K562 (cell line): ENCODE data around the gene ATP8B4. TPM values are rescaled to one million over a fixed set of nuclear protein-coding genes. Genes with fewer than 3 reads are reported as not detected.

Experiments
- CEBPG ChIP-seq, 3 experiments: fragments of 200-800 bp in 1 of 3; sonication (Bioruptor generic) in 1 of 3; sonication (generic) in 1 of 3; formaldehyde crosslinking in 1 of 3; IDR thresholded peaks in 2 of 3; conservative IDR thresholded peaks in 1 of 3; 2 replicates each; pipeline versions ENCODE4 v1.6.1 to v1.8.0; 2016 to 2022; ENCODE audit warnings: missing compliant biosample characterization in 2 of 3, missing genetic modification characterization in 2 of 3, mild to moderate bottlenecking in 1 of 3, missing genetic modification reagents in 1 of 3
- CHD2 ChIP-seq: IDR thresholded peaks from 2 replicates; pipeline ENCODE4 v1.6.1; 2011; ENCODE audit warnings: low read depth, low read length
- CXXC5 ChIP-seq: fragments of 250-450 bp; sonication (Bioruptor Pico); IDR thresholded peaks from 2 replicates; pipeline ENCODE4 v1.8.0; 2022; ENCODE audit warnings: inconsistent platforms, mild to moderate bottlenecking, moderate library complexity
- ELF4 ChIP-seq: fragments of 450-650 bp; formaldehyde crosslinking; IDR thresholded peaks from 2 replicates; pipeline ENCODE4 v1.4.0; 2022; ENCODE audit warnings: missing genetic modification characterization
- FOXP4 ChIP-seq: sonication (generic); formaldehyde crosslinking; IDR thresholded peaks from 2 replicates; pipeline ENCODE4 v1.8.0; 2022; ENCODE audit warnings: mild to moderate bottlenecking, missing genetic modification reagents, borderline replicate concordance
- HCFC1 ChIP-seq: IDR thresholded peaks from 2 replicates; pipeline ENCODE4 v1.6.1; 2012; ENCODE audit warnings: low read depth, low read length, improper control_type of control experiment
- MBD1 ChIP-seq: fragments of 250-450 bp; sonication (Bioruptor Pico); IDR thresholded peaks from 2 replicates; pipeline ENCODE4 v1.8.0; 2022; ENCODE audit warnings: inconsistent platforms
- MITF ChIP-seq: IDR thresholded peaks from 2 replicates; pipeline ENCODE4 v1.6.1; 2014; ENCODE audit warnings: antibody characterized with exemption
- PATZ1 ChIP-seq: fragments of 250-450 bp; sonication (Bioruptor Pico); IDR thresholded peaks from 2 replicates; pipeline ENCODE4 v1.5.0; 2020; ENCODE audit warnings: mild to moderate bottlenecking, borderline replicate concordance
- PCBP2 ChIP-seq: fragments of 200-400 bp; formaldehyde crosslinking; IDR thresholded peaks from 2 replicates; pipeline ENCODE4 v1.6.1; 2018; ENCODE audit warnings: low read length, low read depth, mild to moderate bottlenecking, moderate library complexity; ENCODE audit not compliant: poor library complexity, severe bottlenecking
- PTRF ChIP-seq: fragments of 450-650 bp; IDR thresholded peaks from 2 replicates; pipeline ENCODE4 v1.6.1; 2016; ENCODE audit warnings: mild to moderate bottlenecking, missing genetic modification characterization, missing compliant biosample characterization
- SMARCE1 ChIP-seq: fragments of 450-650 bp; IDR thresholded peaks from 2 replicates; pipeline ENCODE4 v1.7.1; 2016; ENCODE audit warnings: mild to moderate bottlenecking
- TAF1 ChIP-seq: IDR thresholded peaks from 2 replicates; pipeline ENCODE4 v1.6.1; 2011; ENCODE audit warnings: mild to moderate bottlenecking, low read length, moderate library complexity; ENCODE audit not compliant: insufficient read depth, control insufficient read depth, severe bottlenecking; ENCODE audit errors: extremely low read depth
- THRAP3 ChIP-seq: fragments of 450-650 bp; IDR thresholded peaks from 2 replicates; pipeline ENCODE4 v1.6.1; 2016; ENCODE audit warnings: mild to moderate bottlenecking, inconsistent platforms, borderline replicate concordance
- ZNF274 ChIP-seq: IDR thresholded peaks from 2 replicates; pipeline ENCODE4 v1.6.1; 2011; ENCODE audit warnings: low read depth, mild to moderate bottlenecking, low read length, moderate library complexity, borderline replicate concordance
- ZNF311 ChIP-seq: fragments of 250-450 bp; sonication (Bioruptor Pico); IDR thresholded peaks from 2 replicates; pipeline ENCODE4 v1.4.0; 2020; ENCODE audit warnings: mild to moderate bottlenecking, moderate library complexity
- ZNF707 ChIP-seq: fragments of 250-450 bp; sonication (Bioruptor Pico); conservative IDR thresholded peaks from 2 replicates; pipeline ENCODE4 v1.8.0; 2022; ENCODE audit warnings: inconsistent platforms, mild to moderate bottlenecking, moderate library complexity
- ZNF79 ChIP-seq: fragments of 250-450 bp; sonication (Bioruptor Pico); IDR thresholded peaks from 2 replicates; pipeline ENCODE4 v1.4.0; 2020; ENCODE audit warnings: low read depth, mild to moderate bottlenecking, moderate library complexity
- polyA plus RNA-seq, 8 experiments: library from polyadenylated mRNA; depleted of rRNA in 4 of 8; stranded (reverse) in 5 of 8; unstranded in 3 of 8; fragments of >200 nt; fragmentation: Nextera tagmentation in 2 of 8; fragmentation: Illumina TruSeq in 1 of 8; extraction: Ambion mirVana in 2 of 8; extraction: Trizol in 1 of 8; gene quantifications; 2 replicates each; pipeline versions ENCODE4 v1.2.1 to v1.2.3, GENCODE V29; 2011 to 2014; ENCODE audit warnings: inconsistent platforms in 1 of 8, missing spikeins in 1 of 8
- total RNA-seq, 7 experiments: library from RNA; depleted of rRNA in 6 of 7; stranded (reverse); fragments of >200 nt in 6 of 7; fragmentation: Illumina TruSeq in 2 of 7; extraction: Trizol in 2 of 7; gene quantifications; 2 replicates each; pipeline versions ENCODE4 v1.2.1 to v1.2.3, GENCODE V29; 2011 to 2021; ENCODE audit warnings: low replicate concordance in 1 of 7

Gene ATP8B4
- total and polyA plus RNA-seq, 9 of the 15 experiments (the other 6 are each of a cell fraction or from before 2014, with no cell fraction given) = 0.14 to 2.5 (median 0.44) TPM

GRCh38 chr15:50126072-50126471, 7.0 kb upstream of the ATP8B4 start (continued):
- no peak for TF ChIP-seq ZNF707 (CRISPR knock-in tag)
- TF ChIP-seq PTRF (tag) = 0 out of 2 replicates have a peak, but pooled peaks have one; percentile 39
- TF ChIP-seq TAF1 = no peak
- TF ChIP-seq MITF = no peak
- peak; percentile 41 for TF ChIP-seq CXXC5 (CRISPR knock-in tag)
- no peak for TF ChIP-seq CEBPG (CRISPR knock-in tag; IDR thresholded peaks at IDR 0.05)
- TF ChIP-seq CEBPG (tag; conservative IDR thresholded peaks at IDR 0.05 in 1 of 2, IDR thresholded peaks at IDR 0.05 in 1 of 2) = no peak
- TF ChIP-seq PATZ1 = no peak
- TF ChIP-seq ZNF79 (CRISPR knock-in tag) = no peak
- TF ChIP-seq THRAP3 = no peak
- TF ChIP-seq ZNF311 (CRISPR knock-in tag) = 0 out of 2 replicates have a peak, but pooled peaks have one; percentile 42
- TF ChIP-seq CHD2 = no peak
- TF ChIP-seq PCBP2 = no peak
- TF ChIP-seq MBD1 (CRISPR knock-in tag) = no peak
- no peak for TF ChIP-seq FOXP4 (CRISPR knock-in tag)
- TF ChIP-seq SMARCE1 = no peak
- no peak for TF ChIP-seq HCFC1
- no peak for TF ChIP-seq ZNF274
- no peak for TF ChIP-seq ELF4 (CRISPR knock-in tag)
